GF-D8 (cell line): Measurements from ENCODE around the gene SLX9.

Experiments
- DNase-seq: peaks from one replicate; lab custom pipeline; 2025; lab: John Stamatoyannopoulos, UW

SLX9 gene

DNA sequence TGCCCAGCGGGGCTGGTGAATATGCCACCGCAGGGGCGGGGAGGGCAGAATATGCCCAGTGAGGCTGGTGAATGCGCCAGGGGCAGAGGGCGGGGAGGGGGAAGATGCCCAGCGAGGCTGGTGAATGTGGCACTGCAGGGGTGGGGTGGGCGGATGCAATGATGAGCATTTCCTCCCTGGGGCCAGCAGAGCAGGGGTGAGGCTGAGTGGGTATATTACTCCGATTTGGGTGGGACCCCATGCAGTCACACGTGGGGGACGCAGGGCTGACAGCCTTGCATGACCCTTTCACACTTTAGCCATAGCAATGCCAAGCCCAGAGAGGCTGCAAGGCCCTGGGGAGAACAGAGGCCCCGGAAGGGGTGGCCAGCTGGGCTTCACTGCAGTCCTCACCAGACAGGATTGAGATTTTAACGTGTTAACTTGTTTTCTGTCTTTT lies 9.3 kb upstream of the SLX9 start:
- DNase-seq = no peak

DNA sequence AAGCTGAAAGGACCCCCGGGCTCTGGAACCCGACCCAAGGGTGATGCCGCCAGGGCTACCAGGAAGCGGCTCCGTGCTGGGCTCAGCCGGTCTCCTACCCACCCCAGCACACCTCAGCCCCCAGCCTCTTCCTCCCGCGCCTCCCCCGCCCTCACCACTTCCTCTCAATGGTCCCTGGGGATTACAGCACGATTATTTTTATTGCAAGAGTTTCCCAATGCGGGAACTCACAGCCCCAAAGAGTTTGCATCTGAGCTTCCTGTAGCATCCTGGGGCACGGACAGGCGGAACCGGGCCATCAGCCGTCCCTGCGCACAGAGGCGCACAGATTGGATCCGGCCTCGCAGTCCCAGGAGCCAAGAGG lies 8.7 kb upstream of the SLX9 start:
- DNase-seq = peak; percentile 81

DNA sequence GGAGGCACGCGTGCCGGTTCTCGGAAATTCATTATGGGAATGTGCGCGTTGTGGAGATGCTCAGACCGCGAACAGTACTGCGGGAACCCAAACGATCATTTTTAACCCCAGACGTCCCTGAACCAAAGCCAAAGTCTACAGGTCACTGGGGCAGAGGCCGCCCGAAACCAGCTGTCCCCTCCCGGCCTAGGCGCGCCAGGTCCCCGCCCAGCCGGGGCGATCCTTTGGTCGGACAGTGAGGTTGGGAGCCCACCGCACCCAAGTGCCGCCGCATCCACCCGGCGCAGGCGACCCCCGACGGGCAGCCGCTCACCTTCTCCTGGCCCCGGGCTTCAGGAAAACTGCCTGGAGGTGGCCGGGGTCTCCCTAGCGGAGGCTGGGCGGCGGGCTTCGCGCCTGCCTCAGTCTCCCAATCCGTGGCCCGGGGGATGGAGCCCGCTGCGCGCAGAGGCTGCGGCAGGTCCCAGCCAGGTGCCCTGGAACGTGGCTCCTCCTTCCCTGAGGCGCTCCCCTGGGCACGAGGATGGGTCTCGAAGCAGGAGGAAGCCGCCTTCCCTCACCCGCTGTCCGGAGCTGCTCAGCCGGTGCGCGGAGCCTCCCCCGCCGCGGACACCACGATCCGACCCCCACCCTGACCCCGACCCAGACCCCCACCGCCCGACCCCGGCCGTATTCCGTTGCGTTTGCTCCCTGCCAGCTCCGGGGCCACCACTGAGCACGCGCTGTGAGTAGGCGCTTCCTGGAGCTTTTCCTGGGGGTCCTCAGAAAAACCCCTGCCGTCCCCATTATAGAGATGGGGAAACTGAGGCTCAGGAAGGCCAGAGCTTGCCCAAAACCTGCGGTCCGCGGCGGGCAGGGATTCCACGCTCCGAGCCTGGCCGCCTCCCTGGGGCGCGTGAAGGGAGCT lies 8.1 kb upstream of the SLX9 start:
- DNase-seq = no peak

DNA sequence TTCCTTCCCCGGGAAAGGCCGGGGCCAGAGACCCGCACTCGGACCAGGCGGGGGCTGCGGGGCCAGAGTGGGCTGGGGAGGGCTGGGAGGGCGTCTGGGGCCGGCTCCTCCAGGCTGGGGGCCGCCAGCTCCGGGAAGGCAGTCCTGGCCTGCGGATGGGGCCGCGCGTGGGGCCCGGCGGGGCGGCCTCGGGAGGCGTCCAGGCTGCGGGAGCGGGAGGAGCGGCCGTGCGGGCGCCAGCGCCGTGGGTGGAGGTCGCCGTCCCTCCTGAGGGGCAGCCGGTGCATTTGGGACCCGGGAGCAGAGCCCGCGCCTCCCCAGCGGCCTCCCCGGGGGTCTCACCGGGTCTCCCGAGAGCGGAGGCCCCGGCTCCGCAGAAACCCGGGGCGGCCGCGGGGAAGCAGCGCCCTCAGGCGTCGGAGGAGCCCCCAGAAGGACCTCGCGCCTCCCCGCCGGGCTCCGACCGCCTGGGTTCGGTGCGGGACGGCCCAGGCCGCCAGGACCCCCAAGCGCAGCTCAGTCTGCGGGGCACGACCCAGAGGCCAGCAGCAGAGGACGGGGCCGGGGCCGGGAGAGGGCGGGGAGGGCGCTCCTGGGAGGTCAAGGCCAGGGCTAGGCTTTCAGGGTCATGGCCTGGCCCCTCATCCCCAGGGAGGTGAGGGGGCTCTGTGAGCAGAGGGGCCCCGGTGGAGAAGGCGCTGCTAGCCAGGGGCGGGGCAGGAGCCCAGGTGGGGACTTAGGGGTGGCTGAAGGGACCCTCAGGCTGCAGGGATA lies 7.2 kb upstream of the SLX9 start:
- DNase-seq = no peak

DNA sequence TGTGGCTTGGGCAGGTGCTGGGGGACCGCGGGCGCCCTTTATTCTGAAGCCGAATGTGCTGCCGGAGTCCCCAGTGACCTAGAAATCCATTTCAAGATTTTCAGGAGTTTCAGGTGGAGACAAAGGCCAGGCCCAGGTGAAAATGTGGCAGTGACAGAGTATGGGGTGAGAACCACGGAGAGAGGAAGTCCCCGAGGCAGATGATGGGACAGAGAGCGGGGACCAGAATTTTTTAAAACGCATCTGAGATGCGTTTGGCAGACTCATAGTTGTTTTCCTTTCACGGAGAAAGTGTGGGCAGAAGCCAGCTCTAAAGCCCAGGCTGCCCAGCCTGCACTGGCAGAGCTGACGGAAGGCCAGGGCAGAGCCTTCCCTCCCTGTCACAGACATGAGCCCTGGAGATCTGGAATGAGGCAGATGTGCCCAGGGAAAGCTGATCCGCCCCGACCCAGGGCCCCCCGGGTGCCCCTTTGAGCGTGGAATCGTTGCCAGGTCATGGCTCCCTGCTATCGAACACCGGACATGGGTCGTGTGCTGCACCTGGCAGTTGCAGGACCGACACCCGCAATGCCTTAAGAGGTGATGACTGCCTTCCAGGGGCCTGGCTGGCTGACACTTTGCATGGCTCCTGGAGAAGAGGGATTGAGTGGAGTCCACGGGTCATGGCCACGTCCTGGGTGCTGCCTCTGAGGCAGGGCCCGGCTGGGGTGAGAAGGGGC lies 6.5 kb upstream of the SLX9 start:
- DNase-seq = no peak

DNA sequence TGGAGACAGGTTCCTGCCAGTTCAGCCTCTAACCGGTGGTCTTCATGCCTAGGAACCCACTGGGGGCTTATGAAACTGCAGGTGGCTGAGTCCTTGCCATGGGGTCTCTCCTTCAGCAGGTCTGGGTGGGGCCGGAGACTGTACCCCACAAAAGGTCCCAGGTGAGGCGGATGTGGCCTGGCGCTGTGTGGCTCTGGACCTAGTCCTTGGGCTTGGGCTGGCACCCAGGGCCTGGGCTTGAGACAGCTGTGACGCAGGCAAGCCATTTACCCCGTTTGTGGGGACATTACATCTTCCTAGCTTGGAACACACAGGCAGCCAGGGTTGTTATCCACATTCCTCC lies 5.9 kb upstream of the SLX9 start:
- no peak for DNase-seq

DNA sequence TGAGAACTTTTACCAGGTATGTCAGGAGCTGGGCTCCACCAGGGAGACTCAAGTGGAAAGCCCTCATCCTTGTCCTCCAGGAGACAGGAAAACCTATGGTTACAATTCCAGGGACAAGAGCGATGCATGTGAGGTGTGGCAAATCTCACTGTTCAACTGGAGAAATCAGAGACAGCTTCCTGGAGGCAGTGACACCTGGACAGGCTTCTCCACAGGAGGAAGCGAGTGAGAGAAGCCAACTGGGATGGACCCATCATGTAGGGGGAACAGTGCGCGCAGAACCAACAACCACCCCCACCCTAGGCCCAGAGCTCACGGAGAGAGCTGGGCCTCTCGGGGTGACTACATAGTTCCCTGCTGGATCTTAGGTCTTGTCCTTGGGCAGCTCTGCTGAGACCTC lies 5.6 kb upstream of the SLX9 start:
- no peak for DNase-seq

DNA sequence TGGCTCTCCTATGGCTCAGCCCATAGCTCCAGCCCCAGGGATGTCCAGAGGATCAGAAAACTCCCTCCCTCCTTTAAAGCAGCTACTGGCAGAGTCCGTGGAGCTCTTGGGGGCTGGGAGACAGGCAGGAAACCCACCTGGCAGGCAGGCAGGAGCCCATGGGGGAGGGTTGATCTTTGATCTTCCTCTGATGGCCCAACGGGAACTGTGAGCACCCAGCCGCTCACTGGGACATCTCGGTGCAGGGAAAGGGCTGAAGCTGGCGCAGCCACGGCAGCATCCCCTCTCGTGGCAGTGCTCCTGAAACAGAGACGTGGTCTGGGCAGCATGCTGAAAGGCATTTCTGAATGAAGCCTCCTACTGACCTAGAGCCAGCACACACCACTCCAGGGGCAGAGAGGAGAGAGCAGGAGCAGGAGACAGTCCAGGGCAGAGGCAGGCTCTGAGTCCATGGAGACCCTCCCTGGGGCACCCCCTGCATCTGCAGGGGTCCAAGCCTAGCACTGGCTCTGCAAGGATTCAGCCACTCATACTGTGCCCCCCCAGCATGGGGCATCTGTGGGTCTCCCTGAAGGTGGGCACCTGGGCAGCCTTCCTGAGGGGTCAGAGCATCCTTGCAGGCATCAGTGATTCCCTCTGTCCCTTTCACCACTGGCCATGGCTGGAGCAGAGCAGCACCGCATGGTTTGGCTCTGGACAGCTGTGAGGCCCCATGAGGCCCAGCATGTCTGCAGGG lies 4.9 kb upstream of the SLX9 start:
- no peak for DNase-seq

DNA sequence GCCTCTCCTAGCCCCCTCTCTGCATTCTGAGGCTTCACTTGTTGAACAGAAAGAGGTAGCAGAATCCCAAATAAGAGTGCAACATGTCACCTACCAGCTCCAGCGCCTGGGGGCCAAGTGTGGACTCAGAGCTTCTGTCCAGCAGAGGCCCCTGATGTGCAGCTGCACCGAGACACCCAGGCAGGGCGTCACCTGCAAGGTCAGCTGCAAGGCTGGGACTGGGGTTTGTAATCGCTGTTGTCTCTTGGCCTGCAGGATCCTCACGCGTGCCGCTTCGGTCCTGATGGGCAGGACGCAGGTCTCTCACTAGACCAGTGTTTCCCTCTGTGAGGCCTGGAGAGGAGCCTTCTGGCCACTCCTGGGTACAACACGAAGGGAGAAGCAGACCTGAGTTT lies 4.3 kb upstream of the SLX9 start:
- no peak for DNase-seq

DNA sequence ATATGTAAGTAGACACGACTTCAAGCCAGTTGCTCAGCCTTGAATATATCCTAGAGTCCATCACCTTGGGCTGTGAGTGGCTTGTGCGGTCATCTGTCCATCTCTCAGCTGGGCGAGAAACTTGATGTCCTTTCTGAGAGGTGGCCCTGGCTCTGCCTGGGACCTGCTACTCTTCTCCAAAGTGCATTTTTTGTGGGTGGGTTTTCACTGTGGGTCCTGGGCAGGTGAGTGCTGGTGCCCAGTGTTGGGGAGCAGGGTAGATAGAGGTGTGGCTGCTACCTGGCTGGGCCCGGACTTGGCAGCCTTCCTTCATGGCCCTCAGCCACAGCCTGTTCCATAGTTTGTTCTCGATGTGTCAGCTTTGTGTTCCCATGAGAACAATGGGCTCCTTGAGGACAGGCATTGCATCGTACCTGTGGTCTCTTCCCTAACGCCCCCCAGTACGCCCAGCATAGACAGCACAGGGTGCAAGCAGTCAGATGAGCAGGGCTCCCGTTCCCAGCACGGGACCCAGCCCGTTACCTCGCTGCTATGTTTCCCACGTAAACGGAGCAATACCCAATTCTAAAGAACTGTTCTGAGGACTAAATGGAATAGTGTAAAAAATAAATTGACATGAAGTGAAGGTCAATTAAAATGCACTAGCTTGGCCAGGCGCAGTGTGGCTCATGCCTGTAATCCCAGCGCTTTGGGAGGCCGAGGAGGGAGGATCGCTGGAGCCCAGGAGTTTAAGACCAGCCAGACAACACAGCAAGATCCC lies 877 bp upstream of the SLX9 start:
- no peak for DNase-seq

DNA sequence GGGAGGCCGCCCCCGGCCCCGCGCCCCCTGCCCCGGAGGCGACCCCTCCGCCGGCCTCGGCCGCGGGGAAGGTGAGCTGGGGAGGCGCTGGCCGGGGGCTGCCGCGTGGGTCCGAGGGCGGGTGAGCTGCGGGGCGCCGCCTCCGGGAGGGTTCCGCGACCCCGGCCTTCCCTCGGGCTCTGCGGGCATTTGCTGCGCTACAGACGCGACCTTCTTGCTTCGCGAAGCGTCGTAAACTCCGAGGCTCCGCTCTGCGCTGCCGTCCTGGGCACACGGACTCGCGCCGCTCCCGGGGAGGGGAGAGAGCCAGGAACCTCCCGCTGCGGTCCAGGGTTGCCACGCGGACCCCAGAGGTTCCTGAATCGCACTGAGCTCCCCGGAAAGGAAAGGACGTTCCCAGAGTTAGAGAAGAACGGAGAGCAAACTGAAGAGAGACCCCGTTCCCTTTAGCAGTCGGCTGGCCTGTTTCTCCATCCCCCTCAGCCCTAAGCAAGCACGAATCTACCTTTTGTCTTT lies 345 bp downstream of the SLX9 start:
- DNase-seq = no peak

DNA sequence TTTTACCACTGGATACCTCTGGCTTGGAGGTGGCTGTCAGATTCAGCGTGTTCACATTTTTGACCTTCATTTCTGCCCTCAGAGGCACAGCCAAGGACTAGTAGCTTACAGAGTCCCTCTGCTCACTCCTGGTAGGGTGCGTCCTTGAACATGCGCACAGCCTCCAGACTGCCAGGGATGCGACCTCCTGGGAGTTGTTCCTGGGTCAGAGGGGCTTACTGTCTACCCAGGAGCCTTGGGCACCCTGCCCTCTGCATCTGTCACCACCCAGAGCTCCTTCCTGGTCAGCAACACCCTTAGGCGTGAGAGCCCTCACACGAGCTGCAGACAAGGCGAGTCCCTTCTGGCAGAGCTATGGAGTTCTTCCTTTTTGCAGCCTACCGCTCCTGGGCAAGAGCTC lies 1.7 kb downstream of the SLX9 start:
- no peak for DNase-seq

DNA sequence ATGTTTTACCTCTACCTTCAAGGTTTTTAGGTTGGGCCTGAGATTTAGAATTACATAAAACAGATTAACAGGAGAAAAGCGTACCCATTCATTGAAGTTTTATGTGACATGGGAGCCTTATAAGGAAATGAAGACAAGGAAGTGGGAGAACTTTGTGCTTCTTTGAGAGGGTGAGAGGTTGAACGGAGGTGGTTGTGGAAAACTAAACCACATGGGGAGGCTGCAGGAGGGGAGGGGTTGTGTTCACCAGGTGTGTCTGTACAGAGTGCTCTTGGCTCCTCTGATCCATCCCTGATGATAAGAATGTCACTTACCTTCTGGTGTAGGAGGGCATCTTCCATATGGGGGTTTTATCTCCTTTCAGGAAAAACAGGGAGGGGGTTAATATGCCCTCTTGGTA lies 2.7 kb downstream of the SLX9 start:
- DNase-seq = no peak

DNA sequence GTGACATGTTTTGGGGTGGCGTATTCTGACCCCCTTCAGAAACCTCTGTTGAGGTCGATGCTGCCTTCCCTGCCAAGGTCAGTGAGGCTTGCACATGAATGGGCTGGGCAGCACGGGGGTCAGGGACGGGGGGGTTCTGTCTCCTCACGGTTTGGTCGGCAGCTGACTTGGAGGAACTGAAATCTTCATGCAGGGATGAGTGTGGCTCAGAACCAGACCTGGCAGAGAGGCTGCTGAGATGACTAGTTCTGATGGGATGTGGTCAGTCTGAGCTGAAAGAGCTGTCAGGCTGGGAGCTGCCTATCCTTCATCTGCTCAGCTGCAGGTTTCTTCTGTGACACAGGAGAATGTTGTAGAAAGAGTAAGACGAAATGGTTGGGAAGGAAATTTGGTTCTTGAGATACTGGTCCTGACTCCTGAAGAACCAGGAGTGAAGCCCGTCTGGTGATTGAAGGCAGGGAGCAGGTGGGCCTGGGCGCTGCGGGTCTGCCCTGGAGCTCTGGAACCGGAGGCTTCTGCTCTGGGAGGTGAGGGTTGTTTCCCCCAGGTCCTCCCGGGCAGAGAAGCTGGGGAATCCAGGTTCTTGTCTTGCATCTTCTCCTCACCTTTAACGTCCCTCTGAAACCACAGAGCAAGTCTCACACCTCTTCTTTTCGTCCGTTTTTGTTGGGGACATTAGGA lies 3.3 kb downstream of the SLX9 start:
- no peak for DNase-seq

DNA sequence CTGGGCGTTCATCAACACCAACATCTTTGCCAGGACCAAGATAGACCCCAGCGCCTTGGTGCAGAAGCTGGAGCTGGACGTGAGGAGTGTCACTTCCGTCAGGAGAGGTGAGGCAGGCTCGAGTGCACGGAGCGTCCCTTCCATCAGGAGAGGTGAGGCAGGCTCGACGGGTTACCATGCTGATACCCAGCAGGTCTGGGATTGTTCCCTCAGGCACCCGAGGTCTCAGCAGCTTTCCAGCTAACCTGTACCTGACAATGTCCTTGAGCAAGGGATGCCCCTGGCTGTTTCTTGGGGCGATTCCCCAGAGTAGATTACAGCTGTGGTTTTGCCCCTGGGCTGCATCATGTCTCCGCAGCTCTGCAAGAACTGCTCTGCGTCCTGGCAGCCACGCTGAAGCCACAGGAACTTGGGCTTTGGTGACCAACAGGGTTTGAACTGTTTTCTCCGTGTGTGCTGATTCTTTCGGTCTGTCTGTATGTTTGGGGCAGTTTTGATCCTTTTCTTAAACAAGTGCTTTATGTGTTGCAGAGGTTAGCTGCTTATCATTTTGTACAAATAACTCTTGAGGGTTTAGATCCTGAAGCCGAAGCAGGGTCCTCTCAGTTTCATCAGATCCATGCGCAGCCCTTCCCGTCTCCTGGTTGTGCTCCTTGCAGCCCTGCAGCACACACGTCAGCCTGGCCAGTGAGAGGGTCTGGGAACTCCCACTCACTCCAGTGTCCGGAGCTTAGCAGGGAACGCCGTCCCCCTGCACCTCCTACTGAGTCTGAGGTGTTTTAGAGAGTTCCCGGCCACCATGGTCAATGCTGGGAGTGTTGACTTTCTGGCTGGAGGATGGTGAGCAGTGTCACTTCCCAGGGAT lies 4.1 kb downstream of the SLX9 start:
- no peak for DNase-seq

DNA sequence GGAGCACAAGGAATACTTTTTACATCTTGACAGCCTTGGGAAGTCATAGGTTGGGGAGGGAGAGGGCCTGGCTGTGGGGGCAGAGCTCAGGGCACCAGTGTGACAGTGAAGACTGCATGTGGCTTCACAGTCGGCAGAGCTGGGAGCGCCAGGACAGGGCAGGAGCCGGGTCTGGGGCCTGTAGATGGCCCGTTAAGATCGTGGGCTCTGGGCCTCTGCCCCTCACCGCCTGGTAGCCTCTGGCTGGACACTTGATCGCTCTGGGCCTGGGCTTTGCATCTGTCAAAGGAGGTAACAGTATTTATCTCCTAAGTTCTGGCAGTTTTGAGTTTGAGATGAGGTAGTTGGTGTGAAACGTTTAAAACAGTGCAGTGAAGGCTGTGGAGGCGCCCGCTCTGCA lies 4.8 kb downstream of the SLX9 start:
- DNase-seq = no peak

DNA sequence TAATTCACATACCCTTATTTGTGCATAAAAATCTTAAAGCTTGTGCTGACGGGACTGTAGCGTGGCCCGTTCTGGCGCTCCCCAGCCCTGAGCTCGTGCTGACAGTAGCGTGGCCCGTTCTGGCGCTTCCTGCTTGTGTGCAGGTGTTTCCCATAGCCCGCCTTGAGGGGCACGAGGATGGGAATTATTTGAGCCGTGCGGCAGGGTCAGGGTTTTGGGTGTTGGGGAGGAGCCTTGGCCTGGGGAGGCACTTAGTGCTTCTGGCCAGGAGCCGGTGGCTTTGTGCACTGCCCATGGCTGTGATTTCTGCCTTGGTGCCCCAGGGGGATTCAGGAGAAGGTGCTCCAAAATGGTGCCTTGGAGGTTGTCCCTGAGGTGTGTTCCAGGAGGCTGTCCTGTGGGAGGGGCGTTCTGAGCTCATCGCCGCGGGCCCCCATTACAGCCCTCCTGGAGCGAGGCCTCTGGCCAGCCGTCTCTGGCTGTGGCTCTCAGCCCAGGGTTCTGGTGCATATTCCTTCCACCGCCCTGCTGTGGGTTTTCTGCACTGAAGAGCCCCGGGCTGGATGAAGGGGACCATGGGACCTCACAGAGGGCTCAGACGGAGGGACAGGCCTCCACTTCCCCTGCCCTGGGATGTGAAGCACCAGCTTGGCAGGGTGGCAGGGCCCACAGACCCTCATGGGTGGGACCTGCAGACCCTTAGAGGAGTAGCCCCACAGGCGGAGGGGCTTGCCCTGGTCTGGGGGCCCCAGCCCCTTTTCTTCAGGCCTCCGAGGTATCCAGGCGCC lies 6.6 kb downstream of the SLX9 start:
- DNase-seq = no peak

DNA sequence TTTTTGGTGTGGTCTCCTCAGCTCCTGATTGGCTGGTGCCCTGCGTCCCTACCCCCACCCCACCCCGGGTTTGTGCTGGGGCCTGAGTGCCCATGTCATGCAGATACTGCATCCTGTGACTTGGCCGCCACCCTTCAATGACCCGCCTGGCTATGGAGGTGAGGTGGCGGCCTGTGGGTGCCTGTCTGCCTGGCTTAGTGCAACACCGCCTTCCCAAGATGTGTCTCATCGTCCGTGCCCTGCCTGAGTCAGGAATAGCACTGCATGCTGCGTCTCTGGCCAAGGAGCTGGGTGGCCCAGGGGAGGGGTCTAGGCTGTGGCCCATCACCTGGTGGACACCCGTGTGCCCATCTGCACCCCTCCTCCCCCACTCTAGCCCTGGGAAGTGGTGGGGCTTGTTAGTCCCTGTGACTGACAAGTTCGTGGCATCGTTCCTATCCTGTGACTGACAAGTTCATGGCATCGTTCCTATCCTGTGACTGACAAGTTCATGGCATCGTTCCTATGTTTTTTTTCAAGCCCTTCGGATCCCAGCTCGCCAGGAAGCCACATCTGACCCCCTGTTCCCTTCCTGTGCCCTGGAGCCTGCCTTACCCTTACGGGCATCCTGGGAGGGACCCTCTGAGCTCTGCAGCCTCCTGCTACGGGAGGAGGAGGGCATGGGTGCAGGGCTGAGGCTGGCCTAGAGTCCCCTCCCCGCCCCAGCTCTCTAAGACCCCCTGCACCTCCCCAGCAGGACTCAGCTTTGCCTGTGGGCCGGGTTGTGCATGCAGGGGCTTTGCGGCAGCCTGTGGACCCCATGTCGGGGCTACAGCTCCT lies 7.5 kb downstream of the SLX9 start:
- DNase-seq = no peak
